ENCODE measurements around the gene PLPPR1. TPM values are rescaled to one million over a fixed set of nuclear protein-coding genes. Genes with fewer than 3 reads are reported as not detected.
A peak's percentile ranks its signal among the peaks of the same experiment; 100 is the strongest.

Gene PLPPR1
- total and polyA plus RNA-seq, 2 of the 13 experiments (the other 11 are each of a cell fraction or from before 2014, with no cell fraction given), result 16.0 to 84.7 TPM

DNA sequence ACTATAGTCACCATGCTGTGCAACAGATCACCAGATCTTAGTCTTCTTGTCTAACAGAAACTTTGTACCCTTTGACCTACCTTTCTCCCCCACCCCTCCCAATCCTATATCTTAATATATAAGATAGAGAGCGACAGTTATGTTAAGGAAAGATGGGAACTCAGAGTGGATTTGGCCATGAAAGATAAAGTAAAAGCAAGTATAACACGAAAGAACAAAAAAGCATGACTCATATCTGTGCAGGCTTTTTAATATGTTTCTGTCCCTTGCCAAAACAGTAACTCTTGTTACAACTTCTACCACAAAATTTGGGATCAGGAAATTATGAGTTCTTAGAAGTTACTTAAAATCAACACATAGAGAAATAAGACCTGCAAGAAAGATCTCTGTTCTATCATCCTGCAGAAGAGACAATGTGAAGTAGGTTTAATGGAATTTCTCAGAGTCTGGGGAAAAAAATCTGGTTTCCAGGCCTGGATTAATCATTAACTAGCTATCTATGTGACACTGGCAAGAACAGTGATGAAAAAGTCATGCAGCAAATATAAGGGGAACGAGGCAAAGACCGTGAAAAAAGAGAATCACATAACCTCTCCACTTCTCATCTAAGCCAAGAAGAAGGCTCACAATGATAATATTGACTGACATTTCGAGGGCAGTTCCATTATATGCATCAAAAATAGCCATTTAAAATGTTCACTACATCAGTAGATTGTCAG is 337.7 kb downstream of the PLPPR1 start (continued):
- TF ChIP-seq, protein P1, sequence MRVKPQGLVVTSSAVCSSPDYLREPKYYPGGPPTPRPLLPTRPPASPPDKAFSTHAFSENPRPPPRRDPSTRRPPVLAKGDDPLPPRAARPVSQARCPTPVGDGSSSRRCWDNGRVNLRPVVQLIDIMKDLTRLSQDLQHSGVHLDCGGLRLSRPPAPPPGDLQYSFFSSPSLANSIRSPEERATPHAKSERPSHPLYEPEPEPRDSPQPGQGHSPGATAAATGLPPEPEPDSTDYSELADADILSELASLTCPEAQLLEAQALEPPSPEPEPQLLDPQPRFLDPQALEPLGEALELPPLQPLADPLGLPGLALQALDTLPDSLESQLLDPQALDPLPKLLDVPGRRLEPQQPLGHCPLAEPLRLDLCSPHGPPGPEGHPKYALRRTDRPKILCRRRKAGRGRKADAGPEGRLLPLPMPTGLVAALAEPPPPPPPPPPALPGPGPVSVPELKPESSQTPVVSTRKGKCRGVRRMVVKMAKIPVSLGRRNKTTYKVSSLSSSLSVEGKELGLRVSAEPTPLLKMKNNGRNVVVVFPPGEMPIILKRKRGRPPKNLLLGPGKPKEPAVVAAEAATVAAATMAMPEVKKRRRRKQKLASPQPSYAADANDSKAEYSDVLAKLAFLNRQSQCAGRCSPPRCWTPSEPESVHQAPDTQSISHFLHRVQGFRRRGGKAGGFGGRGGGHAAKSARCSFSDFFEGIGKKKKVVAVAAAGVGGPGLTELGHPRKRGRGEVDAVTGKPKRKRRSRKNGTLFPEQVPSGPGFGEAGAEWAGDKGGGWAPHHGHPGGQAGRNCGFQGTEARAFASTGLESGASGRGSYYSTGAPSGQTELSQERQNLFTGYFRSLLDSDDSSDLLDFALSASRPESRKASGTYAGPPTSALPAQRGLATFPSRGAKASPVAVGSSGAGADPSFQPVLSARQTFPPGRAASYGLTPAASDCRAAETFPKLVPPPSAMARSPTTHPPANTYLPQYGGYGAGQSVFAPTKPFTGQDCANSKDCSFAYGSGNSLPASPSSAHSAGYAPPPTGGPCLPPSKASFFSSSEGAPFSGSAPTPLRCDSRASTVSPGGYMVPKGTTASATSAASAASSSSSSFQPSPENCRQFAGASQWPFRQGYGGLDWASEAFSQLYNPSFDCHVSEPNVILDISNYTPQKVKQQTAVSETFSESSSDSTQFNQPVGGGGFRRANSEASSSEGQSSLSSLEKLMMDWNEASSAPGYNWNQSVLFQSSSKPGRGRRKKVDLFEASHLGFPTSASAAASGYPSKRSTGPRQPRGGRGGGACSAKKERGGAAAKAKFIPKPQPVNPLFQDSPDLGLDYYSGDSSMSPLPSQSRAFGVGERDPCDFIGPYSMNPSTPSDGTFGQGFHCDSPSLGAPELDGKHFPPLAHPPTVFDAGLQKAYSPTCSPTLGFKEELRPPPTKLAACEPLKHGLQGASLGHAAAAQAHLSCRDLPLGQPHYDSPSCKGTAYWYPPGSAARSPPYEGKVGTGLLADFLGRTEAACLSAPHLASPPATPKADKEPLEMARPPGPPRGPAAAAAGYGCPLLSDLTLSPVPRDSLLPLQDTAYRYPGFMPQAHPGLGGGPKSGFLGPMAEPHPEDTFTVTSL (CRISPR knock-in tag; IDR thresholded peaks at IDR 0.05; ENCODE audit: borderline replicate concordance), result peak; percentile 47; the same call in 1 of the 2 replicates
- no peak for TF ChIP-seq ZNF766 (CRISPR knock-in tag; IDR thresholded peaks at IDR 0.05; ENCODE audit: borderline replicate concordance)
- TF ChIP-seq ZKSCAN8 (CRISPR knock-in tag; IDR thresholded peaks at IDR 0.05; ENCODE audit: borderline replicate concordance), result 0 out of 2 replicates have a peak, but pooled peaks have one; percentile 16
- TF ChIP-seq SOX13 (IDR thresholded peaks at IDR 0.05), result no peak
- TF ChIP-seq SOX13 (CRISPR knock-in tag; conservative IDR thresholded peaks at IDR 0.05 in 1 of 2, IDR thresholded peaks at IDR 0.05 in 1 of 2), result peak in 1 of 2 experiments; percentile 38; a peak in 2 of 4 replicates
- no peak for TF ChIP-seq ZNF383 (CRISPR knock-in tag; IDR thresholded peaks at IDR 0.05; ENCODE audit: borderline replicate concordance)
- 0 out of 2 replicates have a peak, but pooled peaks have one; percentile 37 for TF ChIP-seq ARID2 (CRISPR knock-in tag; IDR thresholded peaks at IDR 0.05; ENCODE audit: borderline replicate concordance)
- no peak for TF ChIP-seq SALL2 (CRISPR knock-in tag; IDR thresholded peaks at IDR 0.05)
- TF ChIP-seq ZEB1 (IDR thresholded peaks at IDR 0.05; ENCODE audit: insufficient replicate concordance, low read depth), result no peak
- TF ChIP-seq NCOR1 (IDR thresholded peaks at IDR 0.05; ENCODE audit: borderline replicate concordance, low read length), result peak; percentile 63; the same call in 1 of the 2 replicates
- TF ChIP-seq ZNF589 (CRISPR knock-in tag; conservative IDR thresholded peaks at IDR 0.05), result no peak
- TF ChIP-seq ZNF775 (CRISPR knock-in tag; IDR thresholded peaks at IDR 0.05; ENCODE audit: borderline replicate concordance), result peak; percentile 93
- TF ChIP-seq CHD4 (IDR thresholded peaks at IDR 0.05; ENCODE audit: borderline replicate concordance, low read length), result peak; percentile 76; the same call in 1 of the 2 replicates
- TF ChIP-seq NFYB (CRISPR knock-in tag; IDR thresholded peaks at IDR 0.05), result no peak
- TF ChIP-seq POLR2A (IDR thresholded peaks at IDR 0.05; ENCODE audit: insufficient read depth in 1 of 2, low read depth in 2 of 2, low read length in 2 of 2), result peak in 1 of 2 experiments; percentile 41; a peak in 1 of 4 replicates
- TF ChIP-seq HMG20A (CRISPR knock-in tag; IDR thresholded peaks at IDR 0.05; ENCODE audit: borderline replicate concordance), result peak; percentile 52; the same call in 1 of the 2 replicates
- TF ChIP-seq ZNF12 (CRISPR knock-in tag; IDR thresholded peaks at IDR 0.05), result 0 out of 2 replicates have a peak, but pooled peaks have one; percentile 68
- 0 out of 2 replicates have a peak, but pooled peaks have one; percentile 59 for TF ChIP-seq ZSCAN29 (CRISPR knock-in tag; conservative IDR thresholded peaks at IDR 0.05)
- peak; percentile 84 for TF ChIP-seq MED1 (CRISPR knock-in tag; IDR thresholded peaks at IDR 0.05)
- TF ChIP-seq HNRNPUL1 (IDR thresholded peaks at IDR 0.05; ENCODE audit: low read depth, low read length), result peak; percentile 100
- no peak for TF ChIP-seq SOX6 (IDR thresholded peaks at IDR 0.05)
- peak; percentile 68; the same call in 1 of the 2 replicates for TF ChIP-seq SOX6 (CRISPR knock-in tag; IDR thresholded peaks at IDR 0.05)
- TF ChIP-seq ZNF546 (CRISPR knock-in tag; conservative IDR thresholded peaks at IDR 0.05), result no peak
- TF ChIP-seq ZFX (CRISPR knock-in tag; IDR thresholded peaks at IDR 0.05; ENCODE audit: low read depth), result peak; percentile 40; the same call in 1 of the 2 replicates
- no peak for TF ChIP-seq ZNF44 (CRISPR knock-in tag; IDR thresholded peaks at IDR 0.05)
- TF ChIP-seq HNF4A (CRISPR knock-in tag; IDR thresholded peaks at IDR 0.05), result 0 out of 2 replicates have a peak, but pooled peaks have one; percentile 3
